Chondrocyte (in vitro differentiated cells): ENCODE results near the gene IL34. TPM values are rescaled to one million over a fixed set of nuclear protein-coding genes. Genes with fewer than 3 reads are reported as not detected.

Source experiments
- DNase-seq: peaks from one replicate; pipeline ENCODE4 v3.0.0; 2021; ENCODE audit warnings: mixed read lengths, low spot score
- H3K27ac Mint-ChIP-seq: one replicate; pipeline ENCODE4 v1.8.0; 2021; ENCODE audit warnings: mild to moderate bottlenecking, moderate library complexity, mixed read lengths; ENCODE audit not compliant: unreplicated experiment
- H3K27me3 Mint-ChIP-seq: 2 replicates; pipeline ENCODE4 v1.8.0; 2021; ENCODE audit warnings: low read depth, mixed read lengths
- H3K36me3 Mint-ChIP-seq: 2 replicates; pipeline ENCODE4 v1.8.0; 2021; ENCODE audit warnings: low read depth, mixed read lengths
- H3K4me1 Mint-ChIP-seq: 2 replicates; pipeline ENCODE4 v1.8.0; 2021; ENCODE audit warnings: low read depth, mild to moderate bottlenecking, mixed read lengths
- H3K4me3 Mint-ChIP-seq: one replicate; pipeline ENCODE4 v1.8.0; 2021; ENCODE audit warnings: mild to moderate bottlenecking, moderate library complexity, mixed read lengths; ENCODE audit not compliant: unreplicated experiment
- H3K9me3 Mint-ChIP-seq: 2 replicates; pipeline ENCODE4 v1.8.0; 2021; ENCODE audit warnings: low read depth, mixed read lengths
- CTCF ChIP-seq: fragments of 200-600 bp; sonication (generic); IDR thresholded peaks from 2 replicates; pipeline ENCODE4 v1.5.0; 2021; ENCODE audit warnings: antibody characterized with exemption, mild to moderate bottlenecking, moderate library complexity
- total RNA-seq: library from RNA; stranded (reverse); gene quantifications from 3 replicates; pipeline ENCODE4 v1.2.1, GENCODE V29; 2021

Gene IL34
- total RNA-seq, 1 donor from 2014 or later, result 20.8 TPM

- DNase-seq, result peak; percentile 90
- Mint-ChIP-seq H3K27me3 (no peaks in the 10 kb centered on the region), H3K27ac (peak overlapping the region; percentile 57), H3K36me3 (peaks cover 31% of the 10 kb centered on the region), H3K4me1 (peaks cover 24% of the 10 kb centered on the region), H3K4me3 (no peak overlapping the region), H3K9me3 (no peaks in the 10 kb centered on the region)
- no peak for TF ChIP-seq CTCF
Measured at GRCh38 chr16:70663524-70664324, 17.4 kb downstream of the IL34 start.

- Mint-ChIP-seq H3K27ac (peak overlapping the region; percentile 49), H3K4me3 (no peak overlapping the region), H3K4me1 (peaks cover 24% of the 10 kb centered on the region), H3K27me3 (no peaks in the 10 kb centered on the region), H3K36me3 (peaks cover 36% of the 10 kb centered on the region), H3K9me3 (no peaks in the 10 kb centered on the region)
- peak; percentile 90 for DNase-seq
- TF ChIP-seq CTCF, result no peak
Measured at GRCh38 chr16:70664325-70665112, 18.2 kb downstream of the IL34 start.

- Mint-ChIP-seq H3K4me3 (no peak overlapping the region), H3K9me3 (no peaks in the 10 kb centered on the region), H3K36me3 (peaks cover 42% of the 10 kb centered on the region), H3K4me1 (peaks cover 25% of the 10 kb centered on the region), H3K27ac (no peak overlapping the region), H3K27me3 (no peaks in the 10 kb centered on the region)
- peak; percentile 77 for DNase-seq
- no peak for TF ChIP-seq CTCF
Measured at GRCh38 chr16:70665113-70665694, 18.8 kb downstream of the IL34 start.

- peak; percentile 77 for DNase-seq
- Mint-ChIP-seq H3K4me3 (no peak overlapping the region), H3K36me3 (peaks cover 46% of the 10 kb centered on the region), H3K9me3 (no peaks in the 10 kb centered on the region), H3K4me1 (peaks cover 26% of the 10 kb centered on the region), H3K27ac (no peak overlapping the region), H3K27me3 (no peaks in the 10 kb centered on the region)
- TF ChIP-seq CTCF, result no peak
Measured at GRCh38 chr16:70665806-70666735, 19.7 kb downstream of the IL34 start.
